DND-41 (cell line): ENCODE results near the gene PDLIM1.

Experiments
- EZH2 ChIP-seq: IDR thresholded peaks from 3 replicates; pipeline ENCODE4 v1.6.1; 2012; ENCODE audit warnings: borderline replicate concordance, low read depth, mild to moderate bottlenecking, moderate library complexity, low read length, inconsistent platforms; ENCODE audit not compliant: severe bottlenecking
- TF ChIP-seq, protein P1 (sequence below): IDR thresholded peaks from 2 replicates; pipeline ENCODE4 v1.5.1; 2012; ENCODE audit warnings: borderline replicate concordance, low read length, moderate library complexity, mild to moderate bottlenecking; ENCODE audit not compliant: poor library complexity, severe bottlenecking; ENCODE audit errors: extremely low read depth

GRCh38 chr10:95293631-95294030 is 2.8 kb upstream of the PDLIM1 start:
- TF ChIP-seq, protein P1, sequence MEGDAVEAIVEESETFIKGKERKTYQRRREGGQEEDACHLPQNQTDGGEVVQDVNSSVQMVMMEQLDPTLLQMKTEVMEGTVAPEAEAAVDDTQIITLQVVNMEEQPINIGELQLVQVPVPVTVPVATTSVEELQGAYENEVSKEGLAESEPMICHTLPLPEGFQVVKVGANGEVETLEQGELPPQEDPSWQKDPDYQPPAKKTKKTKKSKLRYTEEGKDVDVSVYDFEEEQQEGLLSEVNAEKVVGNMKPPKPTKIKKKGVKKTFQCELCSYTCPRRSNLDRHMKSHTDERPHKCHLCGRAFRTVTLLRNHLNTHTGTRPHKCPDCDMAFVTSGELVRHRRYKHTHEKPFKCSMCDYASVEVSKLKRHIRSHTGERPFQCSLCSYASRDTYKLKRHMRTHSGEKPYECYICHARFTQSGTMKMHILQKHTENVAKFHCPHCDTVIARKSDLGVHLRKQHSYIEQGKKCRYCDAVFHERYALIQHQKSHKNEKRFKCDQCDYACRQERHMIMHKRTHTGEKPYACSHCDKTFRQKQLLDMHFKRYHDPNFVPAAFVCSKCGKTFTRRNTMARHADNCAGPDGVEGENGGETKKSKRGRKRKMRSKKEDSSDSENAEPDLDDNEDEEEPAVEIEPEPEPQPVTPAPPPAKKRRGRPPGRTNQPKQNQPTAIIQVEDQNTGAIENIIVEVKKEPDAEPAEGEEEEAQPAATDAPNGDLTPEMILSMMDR: no peak
- no peak for TF ChIP-seq EZH2
